PFSK-1 (cell line): ENCODE measurements around the gene NCL.

ENCODE experiments used
- POLR2AphosphoS5 ChIP-seq: IDR thresholded peaks from 2 replicates; pipeline ENCODE4 v1.6.1; 2012; ENCODE audit warnings: low read depth, mild to moderate bottlenecking, control low read depth, low read length, moderate library complexity
- REST ChIP-seq, 2 experiments: IDR thresholded peaks; 2 replicates each; pipeline versions ENCODE4 v1.6.1 to v1.8.0; 2011 to 2012; ENCODE audit warnings: low read depth in 2 of 2, low read length in 2 of 2, control low read depth in 1 of 2, inconsistent platforms in 1 of 2, mild to moderate bottlenecking in 1 of 2, moderate library complexity in 1 of 2; ENCODE audit not compliant: insufficient read depth in 1 of 2
- SIN3A ChIP-seq: IDR thresholded peaks from 2 replicates; pipeline ENCODE4 v1.6.1; 2012; ENCODE audit warnings: mild to moderate bottlenecking, low read length, moderate library complexity, borderline replicate concordance; ENCODE audit not compliant: insufficient read depth

- no peak for TF ChIP-seq POLR2AphosphoS5
- TF ChIP-seq REST (IDR thresholded peaks at IDR 0.05; ENCODE audit: insufficient read depth in 1 of 2, low read depth in 2 of 2, low read length in 2 of 2): no peak
- no peak for TF ChIP-seq SIN3A
These were observed 26.5 kb upstream of the NCL start for GRCh38 chr2:231490801-231491200.
